ENCODE measurements around the gene CELF2.

CELF2 gene

GRCh38 chr10:11140963-11141362, 123.3 kb downstream of the CELF2 start:
- DNase-seq = no peak

- DNase-seq = no peak
These were observed 124.0 kb downstream of the CELF2 start for GRCh38 chr10:11141571-11142091.

GRCh38 chr10:11142777-11143176, 125.1 kb downstream of the CELF2 start:
- no peak for DNase-seq

- DNase-seq = no peak
These were observed 125.6 kb downstream of the CELF2 start for GRCh38 chr10:11143242-11143641.

GRCh38 chr10:11144626-11145494, 127.2 kb downstream of the CELF2 start:
- DNase-seq = no peak

GRCh38 chr10:11145495-11145855, 127.8 kb downstream of the CELF2 start:
- DNase-seq = no peak

- DNase-seq = no peak
These were observed 128.9 kb downstream of the CELF2 start for GRCh38 chr10:11146402-11147171.

- DNase-seq = no peak
These were observed 130.1 kb downstream of the CELF2 start for GRCh38 chr10:11147722-11148121.

GRCh38 chr10:11148142-11149028, 130.7 kb downstream of the CELF2 start:
- DNase-seq = no peak

GRCh38 chr10:11149807-11150141, 132.1 kb downstream of the CELF2 start:
- no peak for DNase-seq

- DNase-seq = no peak
These were observed 132.6 kb downstream of the CELF2 start for GRCh38 chr10:11150231-11150731.

GRCh38 chr10:11150879-11151415, 133.3 kb downstream of the CELF2 start:
- no peak for DNase-seq

- no peak for DNase-seq
These were observed 135.1 kb downstream of the CELF2 start for GRCh38 chr10:11152801-11153200.

- DNase-seq = no peak
These were observed 135.6 kb downstream of the CELF2 start for GRCh38 chr10:11153245-11153644.

GRCh38 chr10:11153766-11154165, 136.1 kb downstream of the CELF2 start:
- DNase-seq = no peak

GRCh38 chr10:11154333-11154732, 136.7 kb downstream of the CELF2 start:
- DNase-seq = no peak

- no peak for DNase-seq
These were observed 137.3 kb downstream of the CELF2 start for GRCh38 chr10:11154849-11155498.

GRCh38 chr10:11156480-11156879, 138.8 kb downstream of the CELF2 start:
- no peak for DNase-seq

GRCh38 chr10:11157292-11158076, 139.8 kb downstream of the CELF2 start:
- DNase-seq = no peak

GRCh38 chr10:11158080-11158479, 140.4 kb downstream of the CELF2 start:
- DNase-seq = no peak

GRCh38 chr10:11159543-11160215, 142.0 kb downstream of the CELF2 start:
- DNase-seq = no peak
